ENCODE data around the gene CLDN22.

The CLDN22 gene
- long read RNA-seq: 0 reads

- no peak within 1 kb of the TSS for H3K4me3 ChIP-seq (replicated peaks; ENCODE audit: insufficient read depth, low read length)
- no peak for TF ChIP-seq SPI1 (IDR thresholded peaks at IDR 0.05; ENCODE audit: borderline replicate concordance, low read depth)
- TF ChIP-seq GABPA (IDR thresholded peaks at IDR 0.05; ENCODE audit: low read depth): no peak
- TF ChIP-seq REST (IDR thresholded peaks at IDR 0.05; ENCODE audit: insufficient replicate concordance, low read depth): no peak
- no peak for TF ChIP-seq POLR2AphosphoS5 (IDR thresholded peaks at IDR 0.05; ENCODE audit: low read depth)
- TF ChIP-seq, protein P1, sequence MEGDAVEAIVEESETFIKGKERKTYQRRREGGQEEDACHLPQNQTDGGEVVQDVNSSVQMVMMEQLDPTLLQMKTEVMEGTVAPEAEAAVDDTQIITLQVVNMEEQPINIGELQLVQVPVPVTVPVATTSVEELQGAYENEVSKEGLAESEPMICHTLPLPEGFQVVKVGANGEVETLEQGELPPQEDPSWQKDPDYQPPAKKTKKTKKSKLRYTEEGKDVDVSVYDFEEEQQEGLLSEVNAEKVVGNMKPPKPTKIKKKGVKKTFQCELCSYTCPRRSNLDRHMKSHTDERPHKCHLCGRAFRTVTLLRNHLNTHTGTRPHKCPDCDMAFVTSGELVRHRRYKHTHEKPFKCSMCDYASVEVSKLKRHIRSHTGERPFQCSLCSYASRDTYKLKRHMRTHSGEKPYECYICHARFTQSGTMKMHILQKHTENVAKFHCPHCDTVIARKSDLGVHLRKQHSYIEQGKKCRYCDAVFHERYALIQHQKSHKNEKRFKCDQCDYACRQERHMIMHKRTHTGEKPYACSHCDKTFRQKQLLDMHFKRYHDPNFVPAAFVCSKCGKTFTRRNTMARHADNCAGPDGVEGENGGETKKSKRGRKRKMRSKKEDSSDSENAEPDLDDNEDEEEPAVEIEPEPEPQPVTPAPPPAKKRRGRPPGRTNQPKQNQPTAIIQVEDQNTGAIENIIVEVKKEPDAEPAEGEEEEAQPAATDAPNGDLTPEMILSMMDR (IDR thresholded peaks at IDR 0.05; ENCODE audit: insufficient read depth, low read length): no peak
- H3K27ac ChIP-seq (replicated peaks): no peak within 1 kb of the TSS
- DNase-seq (ENCODE audit: low read depth in 1 of 2, low spot score in 1 of 2): no peak
- H3K27me3 ChIP-seq (ENCODE audit: insufficient read depth, poor library complexity, severe bottlenecking): no peaks in the 10 kb centered on the region
Observed at GRCh38 chr4:183320211-183321059, at the start of gene CLDN22. CLDN22 (minus strand) TSS chr4:183320276; CDS start chr4:183320218, 58 bp downstream.

DNA sequence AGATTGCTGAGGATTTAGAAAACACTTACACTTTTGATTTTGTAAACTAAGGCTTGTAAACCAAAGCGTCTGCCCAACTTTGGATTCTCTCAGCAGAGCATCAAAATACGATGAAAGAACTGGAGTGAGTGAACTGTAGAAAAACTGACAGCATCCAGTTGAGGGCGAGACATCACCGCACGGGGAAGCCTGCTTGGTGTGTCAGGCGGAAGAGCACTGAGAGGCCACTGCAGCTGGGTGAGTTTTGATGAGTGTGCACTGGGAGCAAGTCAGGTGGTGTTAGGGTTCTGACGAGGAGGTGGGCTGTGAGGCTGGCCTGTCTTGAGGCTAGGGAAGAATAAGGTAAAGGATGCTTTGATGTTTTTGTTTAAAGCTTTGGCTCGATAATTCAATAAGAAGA lies 49.0 kb upstream of the CLDN22 start:
- Histone ChIP-seq H3K27ac (replicated peaks) (no peak overlapping the region), H3K27me3 (ENCODE audit: insufficient read depth, poor library complexity, severe bottlenecking) (no peaks in the 10 kb centered on the region), H3K4me3 (replicated peaks; ENCODE audit: insufficient read depth, low read length) (no peak overlapping the region)
- DNase-seq (ENCODE audit: low read depth in 1 of 2, low spot score in 1 of 2): no peak
- TF ChIP-seq, protein P1 (IDR thresholded peaks at IDR 0.05; ENCODE audit: insufficient read depth, low read length): no peak
- TF ChIP-seq GABPA (IDR thresholded peaks at IDR 0.05; ENCODE audit: low read depth): no peak
- no peak for TF ChIP-seq SPI1 (IDR thresholded peaks at IDR 0.05; ENCODE audit: borderline replicate concordance, low read depth)
- TF ChIP-seq REST (IDR thresholded peaks at IDR 0.05; ENCODE audit: insufficient replicate concordance, low read depth): no peak
- no peak for TF ChIP-seq POLR2AphosphoS5 (IDR thresholded peaks at IDR 0.05; ENCODE audit: low read depth)

DNA sequence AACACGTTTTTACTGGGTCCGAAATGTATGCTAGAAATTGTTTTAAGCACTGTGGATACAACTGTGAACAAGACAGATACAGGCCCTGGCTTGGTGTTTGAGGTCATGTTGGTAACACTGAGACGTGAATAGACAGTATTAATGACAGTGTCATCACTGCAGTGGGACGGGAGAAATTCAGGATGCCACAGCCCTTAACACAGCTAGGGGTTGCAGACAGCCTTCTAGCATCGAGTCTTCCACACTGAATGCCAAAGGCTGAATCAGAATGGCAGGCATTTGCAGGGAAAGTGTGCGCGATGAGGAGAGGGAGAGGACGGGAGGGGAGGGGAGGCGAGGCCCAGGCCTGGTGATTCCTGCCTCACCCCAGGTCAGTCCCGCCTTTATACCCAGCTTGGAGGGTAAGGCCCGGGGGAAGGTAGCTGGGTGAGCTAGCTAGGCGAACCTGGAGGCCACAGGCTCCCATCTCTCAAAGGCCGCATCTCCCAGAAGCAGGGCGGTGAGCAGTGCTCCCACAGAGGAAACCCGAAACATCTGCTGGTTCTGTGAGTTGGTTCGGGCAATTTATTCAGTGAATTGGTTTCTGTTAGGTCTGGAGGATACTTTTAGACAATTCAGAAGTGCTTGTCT lies 46.2 kb upstream of the CLDN22 start:
- Histone ChIP-seq H3K4me3 (replicated peaks; ENCODE audit: insufficient read depth, low read length) (no peak overlapping the region), H3K27ac (replicated peaks) (no peak overlapping the region), H3K27me3 (ENCODE audit: insufficient read depth, poor library complexity, severe bottlenecking) (no peaks in the 10 kb centered on the region)
- no peak for DNase-seq (ENCODE audit: low read depth in 1 of 2, low spot score in 1 of 2)
- TF ChIP-seq POLR2AphosphoS5 (IDR thresholded peaks at IDR 0.05; ENCODE audit: low read depth): no peak
- TF ChIP-seq, protein P1 (IDR thresholded peaks at IDR 0.05; ENCODE audit: insufficient read depth, low read length): no peak
- no peak for TF ChIP-seq GABPA (IDR thresholded peaks at IDR 0.05; ENCODE audit: low read depth)
- no peak for TF ChIP-seq SPI1 (IDR thresholded peaks at IDR 0.05; ENCODE audit: borderline replicate concordance, low read depth)
- TF ChIP-seq REST (IDR thresholded peaks at IDR 0.05; ENCODE audit: insufficient replicate concordance, low read depth): no peak

Data from HL-60 (cell line).